HepG2 (cell line): ENCODE data around the gene CCNH. TPM values are rescaled to one million over a fixed set of nuclear protein-coding genes. Genes with fewer than 3 reads are reported as not detected.

Experiments
- ATAC-seq: fragments of 200-7000 bp; cut with Tn5 transposase; 3 replicates; pipeline ENCODE4 v1.9.1; 2020; ENCODE audit warnings: mild to moderate bottlenecking, moderate library complexity
- BruUV-seq: library from RNA; stranded (reverse); fragments of 400-500 nt; replicated peaks from 2 replicates; lab custom pipeline; 2021; lab: Mats Ljungman, UMichigan
- CTCF ChIA-PET: fragments of 300-600 bp; formaldehyde crosslinking; extraction: SDS; loops from one replicate; lab custom pipeline; 2021; ENCODE audit warnings: low total read pairs, inconsistent platforms, low intra/inter-chr PET ratio; lab: Yijun Ruan, JAX
- POLR2A ChIA-PET: fragments of 350-600 bp; sonication (Branson Sonifier 250); formaldehyde crosslinking; loops from one replicate; lab custom pipeline; 2020; ENCODE audit warnings: antibody characterized with exemption, inconsistent platforms; lab: Yijun Ruan, JAX
- DNase-seq: peaks from one replicate; pipeline ENCODE4 v3.0.0-alpha.2; 2015; ENCODE audit warnings: low spot score
- FAIRE-seq: peaks from 3 replicates; lab custom pipeline; 2011; peaks lifted over from hg19 to GRCh38; lab: Jason Lieb, UNC
- H2AFZ ChIP-seq: one replicate; pipeline ENCODE4 v1.6.1; 2011; ENCODE audit warnings: low read length, inconsistent platforms
- H3K27ac ChIP-seq: fragments of 300-600 bp; 3 replicates; pipeline ENCODE4 v1.8.0; 2011; ENCODE audit warnings: mixed run types, mild to moderate bottlenecking, mixed read lengths, low read length, inconsistent platforms; ENCODE audit not compliant: insufficient read depth; ENCODE audit errors: extremely low read length
- H3K27me3 ChIP-seq, 2 experiments: fragments of 200-600 bp in 1 of 2; 2 replicates in 1 of 2; 3 replicates in 1 of 2; pipeline versions ENCODE4 v1.6.0 to v1.8.0; 2011; ENCODE audit warnings: low read length in 2 of 2, mild to moderate bottlenecking in 2 of 2, moderate library complexity in 2 of 2, inconsistent platforms in 1 of 2; ENCODE audit not compliant: insufficient read depth in 2 of 2, control insufficient read depth in 1 of 2
- H3K36me3 ChIP-seq, 2 experiments: fragments of 200-600 bp in 1 of 2; replicated peaks in 1 of 2; 2 replicates in 1 of 2; 3 replicates in 1 of 2; pipeline versions ENCODE4 v1.5.1 to v1.8.0; 2011; ENCODE audit warnings: low read length in 2 of 2, inconsistent platforms in 1 of 2; ENCODE audit not compliant: insufficient read depth in 2 of 2, control insufficient read depth in 1 of 2
- H3K4me1 ChIP-seq: 2 replicates; pipeline ENCODE4 v1.5.1; 2012; ENCODE audit warnings: low read length, inconsistent platforms; ENCODE audit not compliant: insufficient read depth
- H3K4me2 ChIP-seq: 2 replicates; pipeline ENCODE4 v1.6.0; 2011; ENCODE audit warnings: low read depth, low read length, inconsistent platforms
- H3K4me3 ChIP-seq, 3 experiments: fragments of 200-600 bp in 1 of 3; sonication (generic), shearing (Covaris generic) in 1 of 3; replicated peaks in 1 of 3; 2 replicates each; pipeline ENCODE4 v1.5.1; 2011 to 2016; ENCODE audit warnings: low read length in 3 of 3, inconsistent platforms in 2 of 3, low read depth in 2 of 3, mild to moderate bottlenecking in 2 of 3, control low read depth in 1 of 3, mixed read lengths in 1 of 3; ENCODE audit not compliant: insufficient read depth in 1 of 3
- H3K79me2 ChIP-seq: one replicate; pipeline ENCODE4 v1.6.1; 2011; ENCODE audit warnings: low read length, inconsistent platforms; ENCODE audit not compliant: insufficient read depth
- H3K9ac ChIP-seq: 2 replicates; pipeline ENCODE4 v1.6.0; 2011; ENCODE audit warnings: mild to moderate bottlenecking, low read depth, low read length, inconsistent platforms; ENCODE audit not compliant: insufficient read depth
- H3K9me3 ChIP-seq: 2 replicates; pipeline ENCODE4 v1.5.1; 2012; ENCODE audit warnings: mild to moderate bottlenecking, low read length
- H4K20me1 ChIP-seq: 2 replicates; pipeline ENCODE4 v1.6.0; 2011; ENCODE audit warnings: inconsistent platforms, mild to moderate bottlenecking, low read length, moderate library complexity; ENCODE audit not compliant: insufficient read depth
- CEBPB ChIP-seq: IDR thresholded peaks from 2 replicates; pipeline ENCODE4 v1.6.1; 2011; ENCODE audit warnings: low read depth, low read length, improper control_type of control experiment, borderline replicate concordance
- DR1 ChIP-seq: sonication (generic); formaldehyde crosslinking; IDR thresholded peaks from 2 replicates; pipeline ENCODE4 v1.8.0; 2021; ENCODE audit warnings: mild to moderate bottlenecking, missing genetic modification reagents, inconsistent platforms
- FOXM1 ChIP-seq: sonication (generic); formaldehyde crosslinking; IDR thresholded peaks from 2 replicates; pipeline ENCODE4 v1.5.0; 2020; ENCODE audit warnings: missing genetic modification reagents
- NFKB2 ChIP-seq: sonication (generic); formaldehyde crosslinking; IDR thresholded peaks from 2 replicates; pipeline ENCODE4 v1.4.0; 2020; ENCODE audit warnings: missing genetic modification reagents, borderline replicate concordance
- NKX3-1 ChIP-seq: sonication (generic); formaldehyde crosslinking; IDR thresholded peaks from 2 replicates; pipeline ENCODE4 v1.5.0; 2020; ENCODE audit warnings: missing genetic modification reagents
- PPARG ChIP-seq: conservative IDR thresholded peaks from 2 replicates; pipeline ENCODE4 v1.6.1; 2016; ENCODE audit warnings: missing biosample characterization, missing genetic modification reagents
- TOPORS ChIP-seq: sonication (generic); formaldehyde crosslinking; IDR thresholded peaks from 2 replicates; pipeline ENCODE4 v1.8.0; 2023; ENCODE audit warnings: mild to moderate bottlenecking, missing genetic modification reagents
- TRIM24 ChIP-seq: sonication (generic); formaldehyde crosslinking; IDR thresholded peaks from 2 replicates; pipeline ENCODE4 v1.8.0; 2022; ENCODE audit warnings: mild to moderate bottlenecking, missing genetic modification reagents
- ZNF33A ChIP-seq: sonication (generic); formaldehyde crosslinking; IDR thresholded peaks from 2 replicates; pipeline ENCODE4 v1.5.1; 2020; ENCODE audit warnings: missing genetic modification reagents, mild to moderate bottlenecking, moderate library complexity, borderline replicate concordance
- ZNF558 ChIP-seq: sonication (generic); formaldehyde crosslinking; IDR thresholded peaks from 2 replicates; pipeline ENCODE4 v1.9.0; 2022; ENCODE audit warnings: mild to moderate bottlenecking, missing genetic modification reagents, borderline replicate concordance
- ZNF780A ChIP-seq: sonication (generic); formaldehyde crosslinking; IDR thresholded peaks from 2 replicates; pipeline ENCODE4 v1.8.0; 2022; ENCODE audit warnings: mild to moderate bottlenecking, missing genetic modification reagents, moderate library complexity
- WGBS: methylation state at CpG from one replicate; pipeline ENCODE4 v1.1.6; 2017; ENCODE audit warnings: low lambda C conversion rate; 5-methylcytosine and 5-hydroxymethylcytosine counted together
- in situ Hi-C: cut with HindIII; loops from 2 replicates; pipeline ENCODE4 v1.10.0; 2017; ENCODE audit warnings: low pct_unique_long_range_greater_than_20kb; ENCODE audit not compliant: extremely low pct_ligation_motif_present
- intact Hi-C: fragments of 100-400 bp; cut with micrococcal nuclease; formaldehyde crosslinking; loops from one replicate; pipeline ENCODE4 v1.10.0; 2022; ENCODE audit not compliant: unreplicated experiment
- polyA plus RNA-seq, 8 experiments: library from polyadenylated mRNA; depleted of rRNA in 3 of 8; stranded (reverse) in 7 of 8; unstranded in 1 of 8; fragments of >200 nt; fragmentation: Illumina TruSeq in 4 of 8; extraction: Trizol in 4 of 8; gene quantifications; 2 replicates each; pipeline versions ENCODE4 v1.2.1 to v1.2.3, GENCODE V29; 2011 to 2016; ENCODE audit warnings: low read depth in 4 of 8, missing spikeins in 1 of 8, mixed read lengths in 1 of 8; ENCODE audit not compliant: insufficient read depth in 1 of 8
- total RNA-seq, 5 experiments: library from RNA; depleted of rRNA; stranded (reverse); fragments of >200 nt; fragmentation: Illumina TruSeq; extraction: Trizol; gene quantifications; 2 replicates each; pipeline ENCODE4 v1.2.3, GENCODE V29; 2016; ENCODE audit warnings: low read depth in 1 of 5
- TF ChIP-seq, protein P1 (sequence below): sonication (generic); formaldehyde crosslinking; conservative IDR thresholded peaks from 2 replicates; pipeline ENCODE4 v1.8.0; 2022; ENCODE audit warnings: mild to moderate bottlenecking, moderate library complexity, missing genetic modification reagents
- TF ChIP-seq, protein P2 (sequence below): sonication (generic); formaldehyde crosslinking; IDR thresholded peaks from 2 replicates; pipeline ENCODE4 v1.4.0; 2020; ENCODE audit warnings: missing genetic modification reagents, borderline replicate concordance

CCNH gene
- total and polyA plus RNA-seq, 2 of the 13 experiments (the other 11 are each of a cell fraction or from before 2014, with no cell fraction given) = 42.5 to 94.3 TPM

DNA sequence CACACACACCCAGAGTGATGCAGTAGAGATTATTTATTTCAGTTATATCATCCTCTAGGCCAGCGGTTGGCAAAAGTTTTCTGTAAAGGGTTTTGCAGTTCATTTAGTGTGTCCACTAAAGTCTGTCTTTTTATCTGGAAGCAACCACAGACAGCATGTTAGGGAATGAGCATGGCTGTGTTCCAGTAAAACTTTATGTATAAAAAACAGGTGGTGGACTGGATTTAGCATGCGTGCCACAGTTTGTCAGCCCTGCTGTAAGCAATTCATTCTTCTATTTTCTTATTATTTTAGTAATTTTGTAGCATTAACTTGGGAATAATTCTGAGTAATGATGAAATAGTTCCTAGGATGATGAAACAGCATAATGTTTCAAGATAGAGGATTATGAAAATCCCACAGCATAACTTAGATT lies 51.7 kb downstream of the CCNH start:
- ChIA-PET CTCF (no interaction called here), POLR2A (no interaction called here)

DNA sequence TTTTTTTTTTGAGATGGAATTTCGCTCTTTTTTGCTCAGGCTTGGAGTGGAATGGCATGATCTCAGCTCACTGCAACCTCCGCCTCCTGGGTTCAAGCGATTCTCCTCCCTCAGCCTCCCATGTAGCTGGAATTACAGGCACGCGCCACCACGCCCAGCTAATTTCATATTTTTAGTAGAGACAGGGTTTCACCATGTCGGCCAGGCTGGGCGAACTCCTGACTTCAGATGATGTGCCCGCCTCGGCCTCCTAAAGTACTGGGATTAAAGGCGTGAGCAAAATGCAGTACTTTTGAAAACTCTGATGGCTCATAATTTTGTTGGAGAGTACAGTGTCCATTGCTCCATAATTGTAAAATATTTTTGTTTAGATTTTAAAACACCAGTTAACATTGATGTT lies 52.6 kb downstream of the CCNH start:
- peaks cover 2 to 13% of the 10 kb centered on the region in 2 experiments; a peak in 3 of 5 replicates for H3K36me3 ChIP-seq
- H3K9me3 ChIP-seq = no peaks in the 10 kb centered on the region
- H3K4me3 ChIP-seq = no peak overlapping the region
- no peaks in the 10 kb centered on the region for H4K20me1 ChIP-seq
- H3K4me2 ChIP-seq = no peak overlapping the region
- no peak overlapping the region for H2AFZ ChIP-seq
- H3K27me3 ChIP-seq = no peaks in the 10 kb centered on the region
- in situ Hi-C loops (no loop called here), intact Hi-C loops (no loop called here)
- no TSS peak for BruUV-seq
- no peaks in the 10 kb centered on the region for H3K4me1 ChIP-seq
- ATAC-seq (no peak), FAIRE-seq (no peak), DNase-seq (no peak)
- no peak overlapping the region for H3K27ac ChIP-seq
- H3K9ac ChIP-seq = no peak overlapping the region
- 97% methylated on average over 11 of the region's 11 CpGs for WGBS
- TF ChIP-seq ZNF558 (no peak), NKX3-1 (CRISPR knock-in tag) (no peak), PPARG (CRISPR knock-in tag) (no peak), ZNF780A (CRISPR knock-in tag) (no peak), TOPORS (no peak), FOXM1 (no peak), TRIM24 (no peak)
- TF ChIP-seq, protein P1, sequence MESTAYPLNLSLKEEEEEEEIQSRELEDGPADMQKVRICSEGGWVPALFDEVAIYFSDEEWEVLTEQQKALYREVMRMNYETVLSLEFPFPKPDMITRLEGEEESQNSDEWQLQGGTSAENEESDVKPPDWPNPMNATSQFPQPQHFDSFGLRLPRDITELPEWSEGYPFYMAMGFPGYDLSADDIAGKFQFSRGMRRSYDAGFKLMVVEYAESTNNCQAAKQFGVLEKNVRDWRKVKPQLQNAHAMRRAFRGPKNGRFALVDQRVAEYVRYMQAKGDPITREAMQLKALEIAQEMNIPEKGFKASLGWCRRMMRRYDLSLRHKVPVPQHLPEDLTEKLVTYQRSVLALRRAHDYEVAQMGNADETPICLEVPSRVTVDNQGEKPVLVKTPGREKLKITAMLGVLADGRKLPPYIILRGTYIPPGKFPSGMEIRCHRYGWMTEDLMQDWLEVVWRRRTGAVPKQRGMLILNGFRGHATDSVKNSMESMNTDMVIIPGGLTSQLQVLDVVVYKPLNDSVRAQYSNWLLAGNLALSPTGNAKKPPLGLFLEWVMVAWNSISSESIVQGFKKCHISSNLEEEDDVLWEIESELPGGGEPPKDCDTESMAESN = no peak
- TF ChIP-seq, protein P2, sequence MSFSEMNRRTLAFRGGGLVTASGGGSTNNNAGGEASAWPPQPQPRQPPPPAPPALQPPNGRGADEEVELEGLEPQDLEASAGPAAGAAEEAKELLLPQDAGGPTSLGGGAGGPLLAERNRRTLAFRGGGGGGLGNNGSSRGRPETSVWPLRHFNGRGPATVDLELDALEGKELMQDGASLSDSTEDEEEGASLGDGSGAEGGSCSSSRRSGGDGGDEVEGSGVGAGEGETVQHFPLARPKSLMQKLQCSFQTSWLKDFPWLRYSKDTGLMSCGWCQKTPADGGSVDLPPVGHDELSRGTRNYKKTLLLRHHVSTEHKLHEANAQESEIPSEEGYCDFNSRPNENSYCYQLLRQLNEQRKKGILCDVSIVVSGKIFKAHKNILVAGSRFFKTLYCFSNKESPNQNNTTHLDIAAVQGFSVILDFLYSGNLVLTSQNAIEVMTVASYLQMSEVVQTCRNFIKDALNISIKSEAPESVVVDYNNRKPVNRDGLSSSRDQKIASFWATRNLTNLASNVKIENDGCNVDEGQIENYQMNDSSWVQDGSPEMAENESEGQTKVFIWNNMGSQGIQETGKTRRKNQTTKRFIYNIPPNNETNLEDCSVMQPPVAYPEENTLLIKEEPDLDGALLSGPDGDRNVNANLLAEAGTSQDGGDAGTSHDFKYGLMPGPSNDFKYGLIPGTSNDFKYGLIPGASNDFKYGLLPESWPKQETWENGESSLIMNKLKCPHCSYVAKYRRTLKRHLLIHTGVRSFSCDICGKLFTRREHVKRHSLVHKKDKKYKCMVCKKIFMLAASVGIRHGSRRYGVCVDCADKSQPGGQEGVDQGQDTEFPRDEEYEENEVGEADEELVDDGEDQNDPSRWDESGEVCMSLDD (CRISPR knock-in tag) = no peak
- H3K79me2 ChIP-seq = no peaks in the 10 kb centered on the region
- POLR2A ChIA-PET = no interaction called here
- CTCF ChIA-PET = no interaction called here

More for the DNA sequence above, 51.7 kb downstream of the CCNH start:
- 95% methylated on average over 2 of the region's 2 CpGs for WGBS
- Histone ChIP-seq H3K9me3 (no peaks in the 10 kb centered on the region), H3K36me3 (peaks cover 2 to 13% of the 10 kb centered on the region in 2 experiments; a peak in 3 of 5 replicates), H2AFZ (no peak overlapping the region), H3K9ac (no peak overlapping the region), H3K4me1 (no peaks in the 10 kb centered on the region), H3K4me3 (no peak overlapping the region), H3K27me3 (no peaks in the 10 kb centered on the region), H3K27ac (no peak overlapping the region), H4K20me1 (no peaks in the 10 kb centered on the region), H3K79me2 (no peaks in the 10 kb centered on the region), H3K4me2 (no peak overlapping the region)
- intact Hi-C loops = no loop called here
- TF ChIP-seq NFKB2 (CRISPR knock-in tag) = no peak
- peak; percentile 47; the same call in 1 of the 2 replicates for TF ChIP-seq CEBPB
- no peak for TF ChIP-seq ZNF33A
- TF ChIP-seq DR1 = no peak
- in situ Hi-C loops = no loop called here
- BruUV-seq = no TSS peak
- no peak for FAIRE-seq
- DNase-seq = no peak
- no peak for ATAC-seq
